RWPE1 (cell line): ENCODE results near the gene FAM241B.

ENCODE experiments used
- CTCF ChIA-PET: fragments of 350-600 bp; sonication (Branson Sonifier 250); formaldehyde crosslinking; extraction: SDS; loops from one replicate; lab custom pipeline; 2021; lab: Yijun Ruan, JAX
- POLR2A ChIA-PET: fragments of 400-600 bp; formaldehyde crosslinking; extraction: SDS; loops from one replicate; lab custom pipeline; 2020; ENCODE audit warnings: antibody characterized with exemption; ENCODE audit not compliant: low non-redundant PET; lab: Yijun Ruan, JAX
- DNase-seq: peaks from one replicate; pipeline ENCODE4 v3.0.0; 2012; ENCODE audit warnings: low spot score
- H3K27ac ChIP-seq: fragments of 450-650 bp; 2 replicates; pipeline ENCODE4 v1.5.1; 2017
- CTCF ChIP-seq: fragments of 450-650 bp; conservative IDR thresholded peaks from 2 replicates; pipeline ENCODE4 v1.5.1; 2017; ENCODE audit warnings: low read depth, mild to moderate bottlenecking

FAM241B gene

GRCh38 chr10:69677985-69678654 lies 48.1 kb downstream of the FAM241B start:
- no peak overlapping the region for H3K27ac ChIP-seq
- ChIA-PET POLR2A (no interaction called here), CTCF (interaction anchor here (0.7 kb wide), 1 partner anchor 1706 kb away, joined by 3 read pairs; no protein-coding TSS in a partner anchor)
- DNase-seq = no peak
- no peak for TF ChIP-seq CTCF

GRCh38 chr10:69679736-69680135 lies 49.7 kb downstream of the FAM241B start:
- DNase-seq = no peak
- H3K27ac ChIP-seq = no peak overlapping the region
- ChIA-PET POLR2A (no interaction called here), CTCF (interaction anchor here (0.5 to 0.7 kb wide), 3 partner anchors 137 to 1351 kb away, joined by 3 to 5 read pairs (median 3); no protein-coding TSS in a partner anchor)
- TF ChIP-seq CTCF = no peak

- CTCF ChIA-PET = interaction anchor here (0.6 kb wide), 1 partner anchor 138 kb away, joined by 3 read pairs; no protein-coding TSS in a partner anchor
- no peak for DNase-seq
- no peak for TF ChIP-seq CTCF
- H3K27ac ChIP-seq = no peak overlapping the region
- POLR2A ChIA-PET = interaction anchor here (0.5 kb wide), 1 partner anchor 12 kb away, joined by 3 read pairs; no protein-coding TSS in a partner anchor
Measured at GRCh38 chr10:69680610-69681009, 50.6 kb downstream of the FAM241B start.

- ChIA-PET POLR2A (interaction anchor here (0.5 kb wide), 1 partner anchor 13 kb away, joined by 3 read pairs; no protein-coding TSS in a partner anchor), CTCF (interaction anchor here (0.6 to 0.8 kb wide), 2 partner anchors 23 to 276 kb away, joined by 3 read pairs; no protein-coding TSS in a partner anchor)
- no peak for TF ChIP-seq CTCF
Measured at GRCh38 chr10:69681436-69681835, 51.4 kb downstream of the FAM241B start.

GRCh38 chr10:69682955-69683474 lies 53.0 kb downstream of the FAM241B start:
- ChIA-PET CTCF (interaction anchor here (1.0 kb wide), 1 partner anchor 114 kb away, joined by 3 read pairs; no protein-coding TSS in a partner anchor), POLR2A (no interaction called here)
- DNase-seq = no peak
- no peak overlapping the region for H3K27ac ChIP-seq
- no peak for TF ChIP-seq CTCF

More at GRCh38 chr10:69681436-69681835, 51.4 kb downstream of the FAM241B start:
- no peak for DNase-seq
- H3K27ac ChIP-seq = no peak overlapping the region
